ENCODE measurements around the gene AGAP1. TPM values are rescaled to one million over a fixed set of nuclear protein-coding genes. Genes with fewer than 3 reads are reported as not detected.

The AGAP1 gene
- total RNA-seq, 1 donor from 2014 or later = 36.2 TPM

DNA sequence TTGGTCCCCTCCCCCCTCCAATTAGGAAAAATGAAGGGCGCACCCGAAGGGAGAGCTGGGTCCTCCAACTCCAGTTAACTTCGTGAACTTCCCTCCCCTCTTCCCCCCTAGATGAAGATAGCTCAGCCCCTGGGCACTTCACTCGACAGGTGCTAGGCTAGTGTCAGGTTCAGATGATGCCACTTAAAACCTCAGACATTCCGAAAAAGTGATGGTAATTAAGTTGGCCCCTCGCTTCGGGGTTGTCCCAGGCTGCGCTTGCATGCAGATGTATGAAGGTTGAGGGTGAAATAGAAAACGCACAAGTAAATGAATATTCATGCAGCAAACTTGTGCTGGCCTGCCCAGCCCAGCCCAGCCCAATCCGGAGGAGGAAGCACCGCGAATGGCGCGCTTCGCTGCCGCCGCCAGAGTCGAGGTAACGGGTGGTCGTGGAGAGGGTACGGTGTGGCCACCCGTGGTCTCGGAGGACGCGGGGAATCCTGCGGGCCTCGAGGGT lies 677.4 kb downstream of the AGAP1 start:
- DNase-seq = no peak
- no peaks in the 10 kb centered on the region for H3K9me3 ChIP-seq
- ATAC-seq = no peak
- intact Hi-C loops (cut with DNase I) = loop anchor here (10.0 kb wide), 1 partner anchor 386 kb away; no protein-coding TSS in a partner anchor
- TF ChIP-seq, protein P1, sequence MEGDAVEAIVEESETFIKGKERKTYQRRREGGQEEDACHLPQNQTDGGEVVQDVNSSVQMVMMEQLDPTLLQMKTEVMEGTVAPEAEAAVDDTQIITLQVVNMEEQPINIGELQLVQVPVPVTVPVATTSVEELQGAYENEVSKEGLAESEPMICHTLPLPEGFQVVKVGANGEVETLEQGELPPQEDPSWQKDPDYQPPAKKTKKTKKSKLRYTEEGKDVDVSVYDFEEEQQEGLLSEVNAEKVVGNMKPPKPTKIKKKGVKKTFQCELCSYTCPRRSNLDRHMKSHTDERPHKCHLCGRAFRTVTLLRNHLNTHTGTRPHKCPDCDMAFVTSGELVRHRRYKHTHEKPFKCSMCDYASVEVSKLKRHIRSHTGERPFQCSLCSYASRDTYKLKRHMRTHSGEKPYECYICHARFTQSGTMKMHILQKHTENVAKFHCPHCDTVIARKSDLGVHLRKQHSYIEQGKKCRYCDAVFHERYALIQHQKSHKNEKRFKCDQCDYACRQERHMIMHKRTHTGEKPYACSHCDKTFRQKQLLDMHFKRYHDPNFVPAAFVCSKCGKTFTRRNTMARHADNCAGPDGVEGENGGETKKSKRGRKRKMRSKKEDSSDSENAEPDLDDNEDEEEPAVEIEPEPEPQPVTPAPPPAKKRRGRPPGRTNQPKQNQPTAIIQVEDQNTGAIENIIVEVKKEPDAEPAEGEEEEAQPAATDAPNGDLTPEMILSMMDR (IDR thresholded peaks at IDR 0.05) = no peak
- peaks cover 30% of the 10 kb centered on the region for H3K4me1 ChIP-seq
- no peaks in the 10 kb centered on the region for H3K36me3 ChIP-seq
- no peak overlapping the region for H3K4me3 ChIP-seq
- no peak overlapping the region for H3K27ac ChIP-seq
- H3K27me3 ChIP-seq (ENCODE audit: low read depth) = peaks cover 94% of the 10 kb centered on the region

DNA sequence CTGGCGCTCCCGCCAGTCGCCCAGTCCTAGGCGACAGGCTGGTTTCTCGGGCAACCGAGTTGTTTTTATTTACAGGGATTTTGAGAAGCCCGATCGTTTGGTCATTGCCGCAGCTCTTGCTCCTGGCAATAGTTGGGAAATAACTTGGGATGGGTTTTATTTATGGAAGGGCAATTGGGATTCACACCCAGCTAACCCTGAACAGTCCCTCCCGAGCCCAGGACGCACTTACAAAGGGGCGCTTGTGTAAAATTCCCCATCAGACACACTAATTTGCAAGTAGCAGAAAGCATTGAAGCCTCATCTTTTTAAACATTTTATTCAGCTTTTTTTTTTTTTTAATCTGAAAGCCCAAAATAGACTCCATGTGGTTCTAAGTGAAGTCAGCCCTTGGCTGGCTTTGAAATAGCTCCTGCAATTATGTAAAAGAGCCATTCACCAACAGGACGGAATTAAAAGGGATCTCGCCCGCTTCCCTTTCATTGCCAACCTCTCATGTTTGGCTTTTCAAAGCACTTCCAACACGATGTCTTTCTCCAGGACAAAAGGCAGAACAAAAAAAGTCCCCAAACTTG lies 677.9 kb downstream of the AGAP1 start:
- no peak for ATAC-seq
- Histone ChIP-seq H3K36me3 (no peaks in the 10 kb centered on the region), H3K4me3 (no peak overlapping the region), H3K27ac (no peak overlapping the region), H3K4me1 (peaks cover 24% of the 10 kb centered on the region), H3K27me3 (ENCODE audit: low read depth) (peaks cover 94% of the 10 kb centered on the region), H3K9me3 (no peaks in the 10 kb centered on the region)
- intact Hi-C loops (cut with DNase I) = loop anchor here (10.0 kb wide), 1 partner anchor 387 kb away; no protein-coding TSS in a partner anchor
- DNase-seq = no peak
- TF ChIP-seq, protein P1 (IDR thresholded peaks at IDR 0.05) = no peak

DNA sequence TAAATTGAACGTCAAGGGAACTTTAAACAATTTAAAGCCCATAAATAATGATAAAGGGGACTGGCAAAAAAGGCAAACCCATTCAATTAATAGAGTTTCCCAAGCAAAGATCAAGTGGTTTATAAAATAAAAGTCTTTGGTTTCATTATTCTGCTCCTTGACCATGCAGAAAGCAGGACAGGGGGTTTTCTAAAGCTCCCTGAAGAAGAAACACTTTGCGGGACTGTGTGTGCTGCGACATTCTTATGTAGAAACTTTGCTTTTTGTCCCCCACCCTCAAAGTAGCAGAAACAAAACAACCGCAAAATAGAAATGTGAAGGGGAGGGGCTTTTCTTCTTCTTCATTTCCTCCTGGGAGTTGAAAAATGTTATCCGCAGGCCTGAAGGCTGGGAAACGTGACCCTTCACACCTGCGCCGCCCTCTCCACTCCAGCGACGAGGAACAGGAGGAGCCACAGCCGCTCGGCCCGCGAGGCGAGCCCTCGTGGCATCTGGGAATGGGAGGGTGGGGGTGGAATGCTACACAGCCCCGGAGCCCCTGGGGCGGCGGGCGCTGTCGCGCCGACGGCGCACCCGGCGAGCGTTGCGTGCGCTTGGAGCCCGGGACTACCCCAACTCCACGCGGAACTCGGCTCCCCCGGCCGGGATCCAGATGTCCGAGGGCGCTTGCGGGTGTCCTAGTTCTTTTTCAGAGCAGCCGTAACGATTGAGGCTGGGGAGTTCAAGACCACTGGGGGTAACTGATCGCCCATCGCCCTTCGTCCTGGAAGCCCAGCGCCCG lies 678.6 kb downstream of the AGAP1 start:
- TF ChIP-seq, protein P1 (IDR thresholded peaks at IDR 0.05) = no peak
- H3K27me3 ChIP-seq (ENCODE audit: low read depth) = peaks cover 94% of the 10 kb centered on the region
- H3K9me3 ChIP-seq = no peaks in the 10 kb centered on the region
- H3K4me1 ChIP-seq = peaks cover 18% of the 10 kb centered on the region
- DNase-seq (no peak), ATAC-seq (no peak)
- no peaks in the 10 kb centered on the region for H3K36me3 ChIP-seq
- intact Hi-C loops (cut with DNase I) = loop anchor here (10.0 kb wide), 1 partner anchor 388 kb away; no protein-coding TSS in a partner anchor
- H3K27ac ChIP-seq = no peak overlapping the region
- H3K4me3 ChIP-seq = no peak overlapping the region

DNA sequence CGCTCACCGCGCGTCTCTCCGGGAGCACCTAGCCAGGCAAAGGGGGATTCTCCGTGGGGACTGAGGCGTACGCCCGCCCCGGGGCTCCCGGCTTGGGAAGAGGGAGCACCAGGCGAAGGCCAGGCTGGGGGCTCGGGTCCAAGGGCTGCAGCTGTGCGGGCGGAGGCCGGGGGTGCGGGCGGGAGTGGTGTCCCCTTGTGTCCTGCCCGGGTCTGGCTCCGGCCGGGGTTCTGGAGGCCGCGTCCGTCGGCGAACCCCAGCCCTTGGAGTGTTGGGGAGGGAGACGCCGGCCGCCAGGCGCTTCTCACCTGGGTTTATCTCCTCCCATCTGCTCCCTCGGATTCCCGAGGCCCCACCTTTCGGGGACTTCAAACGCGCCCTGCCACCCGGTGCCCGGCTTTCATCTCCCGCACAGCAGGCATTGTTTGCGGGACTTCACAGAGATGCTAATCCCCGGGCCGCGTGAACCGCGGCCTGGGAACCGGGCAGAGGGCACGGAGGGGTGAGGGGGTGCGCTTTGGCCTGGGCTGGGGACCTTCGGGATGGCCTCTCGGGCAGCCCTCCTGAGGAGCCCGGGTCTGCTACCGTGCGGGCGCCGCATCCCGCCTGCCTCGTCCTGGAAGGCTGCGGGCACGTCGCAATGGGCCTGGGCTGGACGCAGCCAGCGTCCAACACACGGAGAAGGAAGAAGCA lies 679.3 kb downstream of the AGAP1 start:
- Histone ChIP-seq H3K27ac (no peak overlapping the region), H3K4me3 (no peak overlapping the region), H3K27me3 (ENCODE audit: low read depth) (peaks cover 94% of the 10 kb centered on the region), H3K36me3 (no peaks in the 10 kb centered on the region), H3K9me3 (no peaks in the 10 kb centered on the region), H3K4me1 (peaks cover 15% of the 10 kb centered on the region)
- no peak for DNase-seq
- ATAC-seq = no peak
- TF ChIP-seq, protein P1 (IDR thresholded peaks at IDR 0.05) = no peak
- intact Hi-C loops (cut with DNase I) = loop anchor here (10.0 kb wide), 1 partner anchor 388 kb away; no protein-coding TSS in a partner anchor

All from lower lobe of right lung (tissue), 2 donors.